GM12891 (cell line): Measurements from ENCODE around the gene ZNF506.

Experiments used
- POLR2A ChIP-seq: IDR thresholded peaks from 2 replicates; pipeline ENCODE4 v1.6.1; 2011; ENCODE audit warnings: low read depth, low read length, control low read depth
- TAF1 ChIP-seq: IDR thresholded peaks from 2 replicates; pipeline ENCODE4 v1.6.1; 2011; ENCODE audit warnings: low read depth, low read length, control low read depth

DNA sequence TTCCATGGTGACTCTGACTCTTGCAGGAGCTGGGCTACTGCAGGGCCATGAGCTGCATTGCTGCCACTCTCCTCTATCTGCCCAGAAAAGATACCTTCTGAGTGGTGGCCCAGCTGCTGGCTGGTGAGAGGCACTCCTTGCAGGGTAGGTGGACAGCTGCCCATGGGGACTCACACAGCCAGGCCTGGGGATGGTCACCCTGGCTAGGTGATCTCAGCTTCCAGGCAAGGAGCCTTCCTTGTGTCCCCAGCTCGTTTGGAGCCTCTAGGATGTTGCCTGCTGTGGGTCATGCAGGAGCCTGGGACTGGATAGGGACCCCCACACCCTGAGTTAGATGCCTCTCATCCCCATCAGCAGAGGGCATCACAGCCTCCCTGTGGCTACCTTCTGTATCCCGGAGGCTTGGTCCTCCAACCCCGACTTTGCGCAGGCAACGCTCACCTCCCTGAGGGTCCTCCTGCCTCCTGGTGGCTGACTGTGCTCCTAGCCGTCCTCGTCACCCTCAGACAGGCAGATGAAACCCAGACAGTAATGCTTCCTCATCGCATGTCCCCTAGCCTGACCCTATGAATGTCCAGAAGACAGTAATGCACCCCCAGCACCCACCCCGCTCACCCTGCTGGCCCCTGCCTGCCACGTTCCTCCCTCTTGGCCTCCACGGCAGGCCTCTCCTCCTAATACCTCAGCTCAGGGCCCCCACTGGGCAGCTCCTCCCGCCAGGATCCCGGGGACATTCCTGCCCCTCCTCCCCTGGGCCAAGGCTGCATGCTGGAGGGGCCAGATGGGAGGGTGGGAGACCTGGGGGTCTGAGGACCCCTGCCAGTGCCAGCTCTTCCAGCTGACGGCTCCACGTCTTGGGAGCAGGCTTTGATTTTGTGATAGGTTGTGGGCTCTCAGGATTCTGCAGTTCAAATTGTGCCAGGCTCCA is 75.0 kb downstream of the ZNF506 start:
- no peak for TF ChIP-seq POLR2A
- TF ChIP-seq TAF1 = no peak
